ENCODE data around the gene PPP1R13B. TPM values are rescaled to one million over a fixed set of nuclear protein-coding genes. Genes with fewer than 3 reads are reported as not detected.

PPP1R13B gene
- polyA plus RNA-seq, 1 donor (not counting 4 experiments of a cell fraction or from before 2014, with no cell fraction given), result 7.7 TPM

- Histone ChIP-seq H3K79me2 (ENCODE audit: control insufficient read depth, insufficient read depth, low read length) (no peaks in the 10 kb centered on the region), H4K20me1 (ENCODE audit: control insufficient read depth, extremely low read depth, insufficient read depth, low read length) (no peaks in the 10 kb centered on the region), H3K4me2 (ENCODE audit: control insufficient read depth, extremely low read depth, insufficient read depth, low read depth, low read length) (no peak overlapping the region), H3K36me3 (ENCODE audit: control insufficient read depth in 2 of 2, extremely low read depth in 1 of 2, insufficient read depth in 2 of 2, low read length in 2 of 2) (no peaks in the 10 kb centered on the region), H3K9me3 (ENCODE audit: control insufficient read depth, low read depth, low read length) (no peaks in the 10 kb centered on the region), H3K27ac (ENCODE audit: control insufficient read depth, insufficient read depth, low read length) (no peak overlapping the region), H3K4me1 (ENCODE audit: control insufficient read depth, extremely low read depth, insufficient read depth, low read length) (peaks cover 16% of the 10 kb centered on the region), H3K9me1 (ENCODE audit: control insufficient read depth, extremely low read depth, insufficient read depth, low read length) (no peaks in the 10 kb centered on the region), H3K27me3 (ENCODE audit: control insufficient read depth, extremely low read depth, insufficient read depth, low read length) (no peaks in the 10 kb centered on the region), H3K4me3 (ENCODE audit: control insufficient read depth in 2 of 3, extremely low read depth in 1 of 3, insufficient read depth in 2 of 3, low read depth in 1 of 3, low read length in 3 of 3) (no peak overlapping the region), H2AFZ (ENCODE audit: control insufficient read depth, low read length) (no peak overlapping the region), H3K9ac (ENCODE audit: control insufficient read depth, extremely low read depth, insufficient read depth, low read length) (no peak overlapping the region)
- dilution Hi-C loops (cut with MboI; ENCODE audit: extremely low pct_ligation_motif_present, low sequenced_read_pairs), result no loop called here
- DNase-seq (ENCODE audit: low read depth, low spot score), result no peak
- TF ChIP-seq EZH2 (IDR thresholded peaks at IDR 0.05; ENCODE audit: low read length), result no peak
- TF ChIP-seq, protein P1, sequence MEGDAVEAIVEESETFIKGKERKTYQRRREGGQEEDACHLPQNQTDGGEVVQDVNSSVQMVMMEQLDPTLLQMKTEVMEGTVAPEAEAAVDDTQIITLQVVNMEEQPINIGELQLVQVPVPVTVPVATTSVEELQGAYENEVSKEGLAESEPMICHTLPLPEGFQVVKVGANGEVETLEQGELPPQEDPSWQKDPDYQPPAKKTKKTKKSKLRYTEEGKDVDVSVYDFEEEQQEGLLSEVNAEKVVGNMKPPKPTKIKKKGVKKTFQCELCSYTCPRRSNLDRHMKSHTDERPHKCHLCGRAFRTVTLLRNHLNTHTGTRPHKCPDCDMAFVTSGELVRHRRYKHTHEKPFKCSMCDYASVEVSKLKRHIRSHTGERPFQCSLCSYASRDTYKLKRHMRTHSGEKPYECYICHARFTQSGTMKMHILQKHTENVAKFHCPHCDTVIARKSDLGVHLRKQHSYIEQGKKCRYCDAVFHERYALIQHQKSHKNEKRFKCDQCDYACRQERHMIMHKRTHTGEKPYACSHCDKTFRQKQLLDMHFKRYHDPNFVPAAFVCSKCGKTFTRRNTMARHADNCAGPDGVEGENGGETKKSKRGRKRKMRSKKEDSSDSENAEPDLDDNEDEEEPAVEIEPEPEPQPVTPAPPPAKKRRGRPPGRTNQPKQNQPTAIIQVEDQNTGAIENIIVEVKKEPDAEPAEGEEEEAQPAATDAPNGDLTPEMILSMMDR (optimal IDR thresholded peaks at IDR 0.05 in 1 of 3, IDR thresholded peaks at IDR 0.05 in 1 of 3, conservative IDR thresholded peaks at IDR 0.05 in 1 of 3; ENCODE audit: extremely low read depth in 1 of 3, insufficient read depth in 2 of 3, low read length in 3 of 3), result no peak
- FAIRE-seq, result no peak
Observed at GRCh38 chr14:103857256-103857655, 9.9 kb upstream of the PPP1R13B start.

GRCh38 chr14:103856607-103857006 lies 9.2 kb upstream of the PPP1R13B start:
- no peak overlapping the region for H3K4me3 ChIP-seq (ENCODE audit: control insufficient read depth in 2 of 3, extremely low read depth in 1 of 3, insufficient read depth in 2 of 3, low read depth in 1 of 3, low read length in 3 of 3)
- no peaks in the 10 kb centered on the region for H3K27me3 ChIP-seq (ENCODE audit: control insufficient read depth, extremely low read depth, insufficient read depth, low read length)
- no peaks in the 10 kb centered on the region for H3K9me3 ChIP-seq (ENCODE audit: control insufficient read depth, low read depth, low read length)
- H3K4me2 ChIP-seq (ENCODE audit: control insufficient read depth, extremely low read depth, insufficient read depth, low read depth, low read length), result no peak overlapping the region
- FAIRE-seq (no peak), DNase-seq (ENCODE audit: low read depth, low spot score) (no peak)
- H3K9me1 ChIP-seq (ENCODE audit: control insufficient read depth, extremely low read depth, insufficient read depth, low read length), result no peaks in the 10 kb centered on the region
- dilution Hi-C loops (cut with MboI; ENCODE audit: extremely low pct_ligation_motif_present, low sequenced_read_pairs), result no loop called here
- TF ChIP-seq, protein P1 (optimal IDR thresholded peaks at IDR 0.05 in 1 of 3, IDR thresholded peaks at IDR 0.05 in 1 of 3, conservative IDR thresholded peaks at IDR 0.05 in 1 of 3; ENCODE audit: extremely low read depth in 1 of 3, insufficient read depth in 2 of 3, low read length in 3 of 3), result no peak
- no peak for TF ChIP-seq EZH2 (IDR thresholded peaks at IDR 0.05; ENCODE audit: low read length)
- no peaks in the 10 kb centered on the region for H3K79me2 ChIP-seq (ENCODE audit: control insufficient read depth, insufficient read depth, low read length)
- H4K20me1 ChIP-seq (ENCODE audit: control insufficient read depth, extremely low read depth, insufficient read depth, low read length), result no peaks in the 10 kb centered on the region
- no peak overlapping the region for H2AFZ ChIP-seq (ENCODE audit: control insufficient read depth, low read length)
- H3K36me3 ChIP-seq (ENCODE audit: control insufficient read depth in 2 of 2, extremely low read depth in 1 of 2, insufficient read depth in 2 of 2, low read length in 2 of 2), result no peaks in the 10 kb centered on the region
- no peak overlapping the region for H3K9ac ChIP-seq (ENCODE audit: control insufficient read depth, extremely low read depth, insufficient read depth, low read length)
- H3K4me1 ChIP-seq (ENCODE audit: control insufficient read depth, extremely low read depth, insufficient read depth, low read length), result peaks cover 16% of the 10 kb centered on the region
- no peak overlapping the region for H3K27ac ChIP-seq (ENCODE audit: control insufficient read depth, insufficient read depth, low read length)
